Activated T-cell treated with anti-CD3 and anti-CD28 coated beads, Interleukin-2, amount 50 U/mL, for 1 hour (primary cell): ENCODE data around the gene NUP210L.
A peak's percentile ranks its signal among the peaks of the same experiment; 100 is the strongest.

Source experiments
- DNase-seq: peaks from one replicate; pipeline ENCODE4 v3.0.0-alpha.2; 2020

Gene NUP210L

DNA sequence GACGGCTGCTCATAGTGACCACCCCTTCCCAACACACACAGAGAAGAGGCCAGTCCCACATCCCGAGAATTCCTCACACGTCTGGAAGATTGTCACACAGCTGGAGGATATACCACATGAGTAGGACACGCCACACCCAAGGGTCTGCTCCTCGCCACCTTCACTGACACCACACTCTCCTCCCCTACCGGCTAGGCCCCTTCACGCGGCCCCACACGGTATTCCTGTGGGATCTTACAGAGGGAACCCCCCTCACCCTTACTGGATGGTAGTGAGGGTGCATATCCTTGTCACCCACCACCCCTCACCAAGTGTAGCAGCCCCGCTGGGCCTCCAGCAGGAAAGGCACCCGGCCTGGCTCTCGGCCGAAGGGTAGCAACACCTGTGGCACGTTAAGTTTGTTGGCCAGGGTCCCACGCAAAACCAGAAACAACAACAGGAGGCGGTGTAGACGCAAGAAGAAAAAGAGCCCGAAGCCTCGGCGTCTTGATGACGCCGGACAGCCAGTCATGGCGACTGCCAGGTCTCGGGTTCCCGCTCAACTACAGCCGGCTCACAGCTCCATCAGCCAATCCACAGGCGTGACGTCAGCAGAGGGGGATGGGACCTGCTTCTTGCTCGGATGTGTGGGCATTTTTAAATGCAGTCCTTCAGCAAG, at the start of gene NUP210L:
Gene NUP210L, minus strand, starts transcription at position 540 of the 658 bp plus-strand sequence.
- no peak for DNase-seq

DNA sequence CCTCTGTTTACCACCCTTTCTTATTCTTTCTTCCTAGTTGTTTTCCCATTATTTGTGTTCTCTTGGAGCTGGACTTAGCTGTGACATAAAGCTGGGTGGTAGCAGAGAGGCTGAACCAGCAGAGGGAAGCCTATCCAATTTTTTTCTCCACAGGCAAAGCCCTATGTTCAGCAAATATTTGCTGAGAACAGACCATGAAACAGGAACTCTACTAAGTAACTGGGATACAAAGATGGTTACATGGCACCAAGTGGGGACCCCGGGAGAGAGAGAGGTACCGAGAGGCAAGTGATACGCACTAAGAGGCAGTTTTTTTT, 44.6 kb upstream of the NUP210L start:
- DNase-seq = no peak

DNA sequence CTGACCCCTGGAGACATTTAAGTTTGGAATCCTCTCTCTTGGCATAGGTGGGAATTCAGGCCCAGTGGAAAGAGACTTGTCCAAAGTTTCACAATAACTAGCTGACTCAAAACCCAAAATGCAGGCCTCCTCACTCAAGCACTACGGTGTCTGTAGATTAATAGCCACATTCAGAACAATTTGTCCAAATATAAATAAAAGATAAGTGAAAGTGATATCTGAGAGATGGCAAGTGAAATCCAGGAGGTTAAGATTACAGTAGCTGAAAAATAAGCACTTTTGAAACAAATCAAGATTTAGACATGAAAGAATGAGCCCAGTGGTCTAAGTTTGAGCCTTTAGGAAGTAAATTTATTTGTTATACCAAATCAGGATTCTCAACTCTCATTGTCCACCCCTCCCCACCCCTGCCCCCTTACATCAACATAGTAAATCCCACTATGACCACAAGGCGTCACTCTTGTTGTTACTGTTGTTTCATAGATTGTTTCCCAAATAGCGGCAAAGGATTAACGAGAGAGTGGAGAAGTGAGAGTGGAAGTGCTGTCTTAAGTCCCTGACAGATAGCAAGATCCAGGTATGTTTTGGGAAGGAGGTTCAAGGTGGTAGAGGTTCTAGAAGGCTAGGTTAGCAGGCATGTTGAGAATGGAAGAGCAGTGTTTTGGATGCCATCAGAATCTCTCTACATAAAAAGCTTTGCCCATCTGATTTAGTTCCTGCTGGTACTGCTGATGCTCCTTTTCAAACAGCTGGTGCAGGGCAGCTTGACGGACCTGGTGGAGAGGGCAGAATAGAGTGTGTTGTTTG, 44.1 kb upstream of the NUP210L start:
- no peak for DNase-seq

DNA sequence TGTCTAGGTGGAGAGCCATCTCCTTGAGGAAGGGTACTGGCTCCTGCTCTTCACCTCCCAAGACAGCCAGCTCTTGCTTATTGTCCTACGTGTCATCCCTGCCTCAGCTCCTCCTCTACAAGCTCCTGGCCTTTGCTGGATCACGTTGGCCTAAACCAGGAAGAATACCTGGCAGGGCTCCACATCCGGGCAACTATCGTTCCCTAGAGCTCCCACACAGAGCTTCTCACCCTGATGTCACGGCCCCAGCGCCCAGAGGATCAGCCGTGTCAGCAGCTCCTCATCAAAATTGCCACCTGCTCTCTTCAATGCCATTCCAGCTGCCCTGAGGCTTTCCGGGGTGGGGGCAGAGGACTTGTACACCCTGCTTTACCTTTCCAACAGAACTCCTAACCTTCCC, 38.9 kb upstream of the NUP210L start:
- no peak for DNase-seq

DNA sequence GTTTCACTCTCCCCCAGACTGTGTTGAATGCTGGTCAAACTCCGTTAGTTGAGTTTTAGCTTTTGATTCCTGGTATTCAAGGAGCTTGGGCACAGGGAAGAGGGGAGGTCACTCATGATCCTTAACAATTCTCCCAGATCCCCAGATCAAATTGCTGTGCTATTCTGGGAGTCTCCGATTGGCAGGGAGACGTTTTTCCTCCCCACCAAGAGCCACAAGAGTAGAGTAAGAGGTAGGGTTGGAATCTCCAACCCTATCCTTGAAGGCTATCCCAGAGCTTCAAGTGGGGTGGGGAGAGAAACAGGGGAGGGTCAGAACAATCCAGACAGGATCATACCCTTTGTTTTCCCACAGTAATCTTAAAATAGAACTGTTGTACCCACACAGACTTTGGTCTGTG, 37.6 kb upstream of the NUP210L start:
- DNase-seq = no peak

DNA sequence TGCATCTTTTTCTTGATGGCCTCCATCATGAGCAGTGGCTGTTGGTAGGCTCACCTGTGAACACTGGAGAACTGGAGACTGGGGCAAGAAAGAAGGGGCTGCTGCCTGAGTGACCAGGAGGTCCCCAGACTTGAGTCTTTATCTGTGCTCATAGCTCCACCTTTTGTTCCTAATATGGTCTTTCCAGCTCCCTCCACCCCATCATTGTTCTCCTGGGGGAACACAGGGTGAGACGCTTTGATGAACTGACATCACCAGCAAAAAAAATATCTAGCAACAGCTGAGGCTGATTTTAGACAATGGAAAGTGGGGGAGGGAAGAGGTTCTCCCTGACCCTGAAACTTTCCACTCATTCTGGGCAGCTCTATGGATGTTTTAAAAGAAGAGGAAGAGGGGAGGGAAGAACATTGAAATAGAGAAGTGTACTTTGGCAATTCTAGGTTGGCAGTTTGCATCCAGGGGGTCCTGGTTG, 37.2 kb upstream of the NUP210L start, which contains the start of gene TPM3:
Gene TPM3, minus strand, starts transcription at position 111 of the 472 bp plus-strand sequence. Its CDS starts 82 bp downstream, at position 29.
- DNase-seq = no peak

DNA sequence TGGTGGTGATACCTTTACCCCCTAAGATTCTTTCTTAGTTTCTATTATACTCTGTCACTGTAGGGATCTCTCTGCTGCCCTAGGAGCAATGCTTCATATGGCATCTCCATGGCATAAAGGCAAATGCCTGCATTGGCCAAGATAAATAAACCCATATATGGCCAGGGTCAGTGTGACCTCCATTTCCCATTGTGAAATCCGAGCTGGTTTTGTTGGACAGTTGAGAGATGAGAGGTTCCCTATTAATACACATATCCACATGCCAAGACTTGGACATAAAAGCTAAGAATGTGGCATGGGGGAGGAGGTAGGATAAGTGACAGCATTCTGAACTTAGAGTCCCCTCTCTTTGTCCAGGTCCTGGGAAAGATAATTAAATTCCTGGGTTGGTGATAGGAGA, 35.7 kb upstream of the NUP210L start:
- DNase-seq = no peak

DNA sequence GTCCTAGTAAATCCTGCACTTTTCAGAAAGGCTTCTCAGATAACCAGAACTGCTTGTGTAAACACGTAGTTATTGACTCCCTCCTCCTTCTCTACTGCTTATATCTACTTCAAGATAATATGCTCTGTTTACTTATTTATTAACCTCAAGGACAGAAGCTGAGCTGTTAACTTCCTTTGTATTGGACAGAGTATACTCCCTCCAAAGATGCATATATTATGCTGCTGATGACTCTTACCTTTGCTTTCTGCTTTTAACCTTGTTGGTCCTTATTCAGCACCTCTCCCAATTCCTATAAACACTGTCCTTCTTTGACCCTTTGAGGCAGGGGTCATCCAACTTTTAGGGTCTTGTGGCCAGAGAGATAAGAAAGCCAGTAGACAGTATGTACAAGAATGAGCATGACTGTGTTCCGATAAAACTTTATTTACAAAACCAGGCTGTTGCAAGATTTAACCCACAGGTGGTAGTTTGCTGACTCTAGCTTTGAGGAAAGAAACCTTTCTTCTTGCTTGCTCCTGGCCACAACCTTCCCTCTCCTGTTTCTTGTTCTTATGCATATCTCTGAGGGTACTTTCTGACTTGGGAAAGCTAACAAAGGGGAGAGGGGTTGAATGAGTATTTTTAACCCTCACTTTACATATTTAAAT, 32.1 kb upstream of the NUP210L start:
- no peak for DNase-seq

DNA sequence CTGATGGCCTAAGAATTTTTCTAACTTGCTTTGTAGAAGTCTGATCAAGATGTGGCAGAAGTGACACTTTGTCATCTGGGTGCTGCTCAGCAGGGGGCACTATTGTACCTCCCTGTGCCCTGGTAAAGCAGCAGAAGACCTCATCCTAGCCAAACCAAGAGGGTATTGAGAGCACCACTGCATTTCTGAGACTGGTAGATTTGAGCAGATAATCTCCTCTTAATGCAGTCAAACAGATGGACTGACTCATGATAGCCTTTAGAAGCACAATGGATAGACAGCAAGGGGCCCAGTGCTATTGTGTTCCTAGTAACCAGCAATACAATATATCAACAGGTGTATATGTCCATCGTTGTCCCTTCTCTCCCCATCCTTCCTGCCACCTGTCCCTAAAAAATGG, 31.3 kb upstream of the NUP210L start:
- DNase-seq = peak; percentile 69

DNA sequence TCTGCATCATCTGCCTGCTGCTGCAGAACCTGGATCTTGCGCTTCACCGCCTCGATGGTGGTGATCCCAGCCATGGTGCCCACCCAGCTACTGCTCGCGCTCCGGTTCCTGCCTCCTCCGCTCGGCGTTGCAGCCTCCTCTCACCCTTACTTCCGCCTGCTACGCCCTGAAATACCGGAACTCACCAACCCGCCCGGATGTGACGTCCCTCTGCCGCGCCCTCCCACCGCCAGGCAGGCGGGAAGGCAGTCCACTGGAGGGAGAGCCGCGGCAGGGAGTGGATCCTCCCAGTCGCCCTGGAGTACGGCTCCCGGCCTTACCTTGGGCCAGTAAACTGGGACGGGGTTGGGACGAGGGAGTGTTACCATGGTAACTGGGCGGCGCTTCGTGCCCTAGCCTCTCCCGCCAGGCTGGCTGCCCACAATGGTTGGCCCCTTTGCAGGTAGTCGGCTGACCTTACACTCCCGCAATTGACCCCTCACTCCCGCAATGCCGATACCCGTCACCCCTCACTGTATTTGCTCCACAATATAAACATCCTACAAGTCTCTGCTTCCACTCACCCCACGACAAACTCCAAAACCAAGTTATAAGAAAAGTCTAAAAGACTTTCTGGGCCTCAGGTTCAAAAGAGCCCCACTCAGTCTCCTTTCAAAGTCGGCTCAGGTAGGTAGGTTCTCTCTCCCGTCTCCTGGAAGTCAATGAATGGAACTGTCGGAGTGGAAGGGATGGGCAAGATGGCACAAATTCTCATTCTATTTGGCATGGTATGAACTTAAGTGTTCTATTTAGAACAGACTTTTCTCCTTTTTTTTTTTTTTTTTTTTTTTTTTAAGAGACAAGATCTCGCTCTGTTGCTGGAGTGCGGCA, 28.4 kb upstream of the NUP210L start:
- DNase-seq = peak; percentile 94

DNA sequence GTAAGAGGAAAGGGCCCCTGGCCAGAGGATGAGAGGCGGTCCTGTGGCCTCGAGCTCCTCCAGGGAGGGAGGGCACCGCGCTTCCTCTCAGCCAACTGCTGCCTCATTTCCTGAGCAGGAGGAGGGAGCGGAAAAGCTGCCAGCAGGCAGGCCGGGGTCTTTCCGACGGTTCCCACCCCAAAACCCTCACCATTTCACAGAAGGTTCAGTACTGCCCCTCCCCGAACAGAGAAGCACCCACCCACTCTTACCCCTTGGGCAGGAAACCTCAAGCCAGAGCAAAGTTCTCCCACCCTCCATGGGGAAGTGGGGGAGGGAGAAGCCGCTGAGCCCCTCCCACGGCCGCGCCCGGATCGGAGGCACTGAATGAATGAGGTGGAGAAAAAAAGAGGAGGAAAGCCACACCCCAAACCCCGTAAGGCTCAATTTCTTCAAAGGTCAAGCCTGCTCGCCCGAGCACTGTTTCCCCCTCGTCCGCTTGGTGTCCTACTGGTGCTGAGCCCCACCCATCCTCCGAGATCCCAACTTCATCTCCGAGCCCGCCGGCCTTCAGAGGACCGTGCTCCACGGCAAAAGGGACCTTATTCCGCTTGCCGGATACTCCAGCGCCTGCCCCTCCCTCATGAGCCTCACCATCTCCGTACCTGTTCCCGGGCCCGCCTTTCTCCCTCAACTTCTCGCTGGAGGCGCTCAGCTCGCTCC, 27.6 kb upstream of the NUP210L start:
- peak; percentile 66 for DNase-seq

DNA sequence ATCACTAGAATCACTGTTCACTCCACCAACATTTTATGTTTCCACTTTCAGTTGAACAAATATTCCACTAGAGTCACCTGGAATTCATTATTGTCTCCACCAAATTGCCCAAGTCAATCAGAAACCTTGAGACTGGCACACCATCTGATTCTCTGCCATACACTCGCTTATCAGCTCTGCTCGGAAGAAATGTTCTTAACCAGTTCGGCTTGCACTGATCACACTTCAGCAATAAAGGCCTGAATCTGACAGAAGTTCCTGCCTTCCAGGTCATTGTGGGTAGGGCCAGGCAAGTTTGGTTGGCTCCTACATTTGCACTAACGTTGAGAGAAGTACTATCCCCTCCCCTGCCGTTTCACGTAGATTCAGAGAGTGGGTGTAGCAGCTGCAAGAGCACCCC, 27.1 kb upstream of the NUP210L start:
- no peak for DNase-seq

DNA sequence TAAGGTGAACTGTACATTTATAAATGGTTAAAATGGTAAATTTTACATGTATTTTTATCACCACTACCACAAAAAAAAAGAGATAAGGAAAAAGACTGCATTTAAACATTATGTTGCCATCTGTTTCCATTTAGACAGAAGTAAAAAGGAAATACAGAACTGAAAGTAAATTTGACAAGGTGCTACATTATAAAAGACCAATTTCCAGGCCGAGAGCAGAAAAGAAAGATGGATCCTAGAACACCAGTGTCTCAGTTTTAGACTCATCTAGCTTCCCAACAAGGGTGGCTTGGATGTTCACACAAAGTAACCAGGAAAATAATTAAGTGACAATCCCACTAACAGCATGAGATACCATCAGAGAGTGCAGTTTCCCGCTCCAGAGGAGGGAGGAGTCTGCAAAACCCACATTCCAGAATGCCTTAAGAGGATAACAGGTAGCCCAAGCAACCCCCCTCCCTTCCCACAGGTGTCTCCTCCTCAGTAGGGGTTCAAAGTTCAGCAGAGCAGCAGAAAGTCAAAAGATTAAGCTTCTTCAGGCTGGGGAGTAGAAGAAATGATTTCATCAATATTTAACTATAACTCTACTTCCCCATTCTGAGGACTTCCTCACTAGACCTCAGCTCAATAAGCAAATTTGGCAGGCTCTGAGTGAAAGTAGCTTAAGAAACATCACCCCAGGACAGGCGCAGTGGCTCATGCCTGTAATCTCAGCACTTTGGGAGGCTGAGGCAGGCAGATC, 25.2 kb upstream of the NUP210L start:
- no peak for DNase-seq

DNA sequence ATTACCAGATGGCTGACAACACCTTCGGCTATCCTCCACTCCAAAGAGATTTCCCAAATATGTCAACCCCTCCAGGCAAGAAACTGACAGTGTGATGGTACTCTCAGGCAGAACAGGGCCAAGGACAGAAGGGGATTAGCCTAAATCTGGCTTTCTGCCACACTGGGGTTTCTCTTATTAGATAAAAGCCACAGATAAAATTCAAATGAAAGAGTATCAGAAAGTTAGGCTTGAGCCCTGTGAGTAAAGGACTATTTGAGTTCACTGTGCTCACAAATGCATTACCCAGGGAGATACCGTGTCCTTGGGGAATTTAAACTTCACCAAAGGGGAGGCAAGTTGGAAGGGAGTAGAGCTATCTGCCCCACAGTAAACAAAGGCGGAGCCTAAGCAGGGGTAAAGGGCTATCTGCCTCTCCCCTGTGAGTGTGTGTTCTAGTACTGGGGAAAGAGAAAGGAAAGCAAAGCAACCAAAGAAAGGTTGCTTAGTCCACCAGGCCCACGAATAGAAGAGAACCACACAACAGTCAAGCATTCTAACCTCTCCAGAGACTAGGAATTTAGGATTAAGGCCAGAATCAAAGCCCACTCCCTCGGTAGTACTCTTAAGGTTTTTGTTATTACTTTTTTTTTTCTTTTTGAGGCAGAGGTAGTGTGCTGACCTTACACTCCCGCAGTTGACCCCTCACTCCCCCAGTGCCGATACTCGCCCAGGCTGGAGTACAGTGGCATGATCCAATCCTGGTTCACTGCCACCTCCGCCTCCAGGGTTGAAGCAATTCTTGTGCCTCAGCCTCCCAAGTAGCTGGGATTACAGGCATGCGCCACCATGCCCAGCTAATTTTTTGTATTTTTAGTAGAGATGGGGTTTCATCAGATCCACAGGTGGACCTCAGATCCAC, 24.3 kb upstream of the NUP210L start:
- DNase-seq = no peak

DNA sequence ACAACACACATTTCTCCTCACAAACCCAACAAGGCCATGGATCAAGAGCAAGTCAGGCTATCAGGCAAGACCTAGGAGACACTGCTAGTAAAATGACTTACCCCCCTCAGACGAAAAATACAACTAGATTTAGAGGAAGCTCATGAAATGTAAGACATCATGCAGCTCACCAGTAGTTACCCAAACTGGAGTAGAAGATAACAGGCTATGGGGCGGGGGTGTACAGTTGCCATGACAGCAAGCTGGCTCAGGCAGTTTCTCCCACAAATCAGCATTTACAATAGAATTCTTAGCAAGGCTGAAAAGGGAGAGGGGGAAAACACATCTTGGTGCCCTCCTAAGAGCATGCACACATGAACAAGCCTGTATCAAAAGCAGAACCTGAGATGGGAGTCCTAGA, 23.1 kb upstream of the NUP210L start:
- no peak for DNase-seq

DNA sequence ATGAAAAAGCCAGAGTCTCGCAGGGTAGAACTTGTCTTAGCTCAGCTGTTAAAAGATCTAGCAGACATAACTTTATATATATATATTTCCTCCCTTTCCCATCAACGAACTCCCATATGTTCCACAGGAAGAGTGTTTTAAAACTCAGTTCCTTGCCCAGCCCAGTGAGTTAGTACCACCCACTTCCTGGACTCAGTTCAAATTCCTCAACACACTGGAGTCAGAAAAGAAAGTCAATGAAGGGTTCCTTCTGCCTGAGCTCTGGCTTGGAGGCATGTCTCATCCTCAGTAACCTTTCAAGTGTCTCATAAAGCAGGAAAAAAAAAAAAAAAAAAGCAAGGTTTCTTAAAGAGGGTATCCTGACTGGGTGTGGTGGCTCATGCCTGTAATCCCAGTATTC, 21.5 kb upstream of the NUP210L start:
- DNase-seq = no peak

DNA sequence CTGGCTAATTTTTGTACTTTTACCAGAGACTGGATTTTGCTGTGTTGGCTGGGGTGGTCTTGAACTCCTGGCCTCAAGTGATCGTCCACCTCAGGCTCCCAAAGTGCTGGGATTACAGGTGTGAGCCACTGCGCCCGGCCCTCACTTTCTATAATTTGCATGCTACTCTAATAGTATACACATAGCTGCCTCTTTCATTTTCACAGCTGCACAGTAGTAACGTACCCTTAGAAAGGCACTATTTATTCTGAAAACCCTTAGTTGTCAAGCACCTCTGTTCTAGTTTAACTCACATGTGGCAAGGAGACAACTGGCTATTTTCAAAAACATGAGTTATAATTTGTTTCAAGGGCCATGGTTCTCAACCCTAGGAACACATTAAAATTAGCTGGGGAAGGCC, 19.8 kb upstream of the NUP210L start:
- no peak for DNase-seq

DNA sequence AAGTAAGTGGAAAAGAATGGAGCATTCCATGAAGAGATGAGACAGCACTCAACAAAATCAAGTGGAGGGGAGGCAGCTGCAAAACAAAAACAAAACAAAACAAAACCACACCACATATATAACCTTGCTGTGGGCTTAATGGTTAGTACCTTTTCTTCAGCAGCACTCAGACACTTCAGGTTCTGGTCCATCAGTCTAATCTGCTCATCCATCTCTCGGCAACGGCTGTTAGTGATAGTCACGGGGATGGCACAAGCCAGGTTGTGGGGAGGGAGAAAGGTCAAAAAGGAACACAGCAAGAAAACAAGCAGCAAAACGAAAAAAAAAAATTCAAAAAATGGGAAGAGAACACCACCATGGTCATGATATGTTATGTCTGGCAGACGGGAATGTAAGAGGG, 17.0 kb upstream of the NUP210L start:
- DNase-seq = no peak

DNA sequence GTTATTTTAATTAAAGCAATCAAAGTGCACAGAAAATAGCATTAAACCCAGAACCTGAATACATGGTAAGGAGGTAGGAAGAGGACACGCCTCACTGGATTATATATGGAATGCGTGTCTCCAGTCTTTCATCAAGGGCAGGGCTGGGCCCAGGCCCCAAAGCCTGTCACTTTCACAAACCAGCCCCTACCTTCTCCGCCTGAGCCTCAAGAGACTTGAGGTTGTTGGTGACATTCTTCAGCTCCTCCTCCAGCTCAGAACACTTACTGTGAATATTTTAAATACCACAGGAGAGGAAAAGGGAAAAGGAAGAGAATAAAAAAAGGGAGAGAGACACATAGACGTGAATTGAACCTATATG, 16.3 kb upstream of the NUP210L start:
- DNase-seq = no peak

DNA sequence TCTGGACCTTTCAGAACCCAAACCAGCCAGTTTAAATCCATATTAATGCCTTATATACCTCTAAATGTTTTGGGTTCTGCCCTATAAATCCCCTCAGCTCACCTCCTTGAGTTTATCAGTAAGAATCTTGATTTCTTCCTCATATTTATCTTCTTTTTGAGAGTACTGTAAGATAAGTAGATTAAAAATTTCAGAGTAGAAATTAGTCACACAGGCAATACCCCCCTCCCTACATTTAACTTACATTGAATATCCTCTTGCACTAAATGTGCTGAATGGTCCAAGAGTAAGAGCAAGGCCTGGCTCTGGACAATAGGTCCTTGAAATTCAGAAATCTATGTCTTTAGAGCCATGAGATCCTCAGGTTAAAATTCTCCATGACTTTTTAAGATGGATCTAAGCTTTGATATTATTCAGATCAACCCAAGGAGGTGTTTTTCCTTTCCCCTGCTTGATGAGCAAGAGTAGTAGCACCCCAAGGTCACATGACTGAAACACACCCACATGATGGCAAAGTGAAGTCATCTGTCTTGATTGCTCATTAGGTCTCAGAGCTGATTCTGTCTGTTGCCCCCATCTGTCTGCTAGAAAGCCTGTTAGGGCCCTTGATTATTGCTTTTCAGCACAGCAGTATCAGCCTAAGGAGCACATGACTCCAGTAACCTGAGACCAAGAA, 15.8 kb upstream of the NUP210L start:
- DNase-seq = no peak
